Measurements from ENCODE around the gene MBNL2.

Gene MBNL2

DNA sequence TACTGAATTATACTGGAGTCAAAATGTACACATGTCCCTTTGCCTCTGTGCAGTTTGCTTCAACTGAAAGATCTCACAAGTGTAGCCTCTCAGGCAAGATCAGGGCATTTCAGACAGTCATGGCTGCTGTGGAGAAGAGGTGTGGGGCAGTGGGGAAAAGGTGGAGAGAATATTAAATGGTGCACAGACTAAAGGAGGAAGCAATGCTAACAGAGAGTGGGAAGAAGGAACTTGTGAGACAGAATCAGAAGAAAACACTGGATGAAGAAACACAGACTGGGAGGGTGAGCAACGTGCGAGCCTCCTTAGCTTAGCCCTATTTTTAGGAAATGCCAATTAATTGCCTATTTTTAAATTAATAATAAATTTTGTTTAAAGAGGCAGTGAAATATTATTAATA lies 162.2 kb downstream of the MBNL2 start:
- no peak for DNase-seq (ENCODE audit: low read depth)

DNA sequence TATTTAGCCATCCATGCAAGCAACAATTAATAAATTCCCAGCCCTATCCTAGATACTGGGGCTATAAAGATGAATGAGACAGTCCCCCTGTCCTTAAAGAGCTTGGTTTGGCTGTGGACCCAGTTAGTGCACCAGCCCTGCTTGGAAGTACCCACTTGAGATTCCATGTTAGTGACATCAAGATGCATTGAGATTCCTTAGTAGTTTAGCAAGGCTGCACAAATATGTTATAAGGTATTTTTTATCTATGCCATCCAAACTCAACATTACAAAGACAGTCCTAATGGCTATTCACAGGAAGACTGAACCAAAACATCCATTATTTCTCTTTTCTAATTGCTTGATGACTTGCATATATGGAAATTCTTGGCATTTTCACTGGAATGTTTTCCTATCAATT lies 163.0 kb downstream of the MBNL2 start:
- DNase-seq (ENCODE audit: low read depth), result no peak

DNA sequence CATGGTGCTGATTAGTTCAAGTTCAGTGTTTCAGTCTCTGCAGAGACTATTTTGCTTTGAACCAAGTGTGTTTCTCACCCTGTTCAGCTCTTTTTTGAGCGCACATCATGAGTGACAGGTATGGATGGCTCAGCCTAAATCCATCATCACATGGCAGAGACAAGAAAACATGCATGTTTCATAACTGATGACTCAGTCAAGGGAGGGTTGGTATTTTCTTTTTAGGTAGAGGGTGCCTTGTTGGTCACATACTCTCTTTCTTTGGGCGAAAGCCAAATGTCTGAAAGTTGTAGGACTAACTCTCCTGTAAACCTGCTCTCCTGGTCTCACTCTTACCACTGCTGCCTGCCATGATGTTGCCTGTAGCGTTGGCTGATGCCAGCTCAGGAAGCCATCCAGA lies 163.7 kb downstream of the MBNL2 start:
- DNase-seq (ENCODE audit: low read depth), result no peak

DNA sequence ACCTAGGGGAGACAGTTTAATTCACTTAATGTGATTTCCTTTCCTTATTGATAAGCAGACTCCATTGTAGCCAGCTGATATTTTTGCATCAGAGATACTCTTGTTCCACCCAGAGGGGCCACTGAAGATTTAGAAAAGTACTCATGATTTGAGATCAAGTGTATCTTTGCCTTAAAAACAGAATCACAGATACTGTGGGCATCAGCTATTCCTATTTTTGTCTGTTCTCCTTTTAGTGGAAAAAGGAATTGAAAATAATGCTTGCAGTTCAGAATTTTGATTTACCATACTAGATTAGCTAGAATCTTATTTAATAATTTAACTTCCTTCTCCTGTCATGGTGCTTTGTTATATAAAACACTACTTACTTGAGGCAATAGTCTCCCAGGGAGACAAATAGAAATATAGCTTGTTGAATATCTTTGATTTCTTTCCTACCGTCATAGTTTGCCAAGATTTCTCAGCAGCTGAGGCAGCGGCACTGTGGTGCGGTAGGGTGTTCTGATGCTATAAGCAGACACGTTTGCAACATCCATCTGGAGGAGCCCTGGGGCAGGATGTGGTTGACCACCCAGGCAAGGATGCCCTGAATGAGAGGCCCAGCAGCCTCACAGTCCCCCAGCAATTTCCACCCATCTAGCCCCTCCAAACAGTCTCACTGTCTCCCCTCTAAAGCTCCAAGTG lies 164.8 kb downstream of the MBNL2 start:
- DNase-seq (ENCODE audit: low read depth), result no peak

DNA sequence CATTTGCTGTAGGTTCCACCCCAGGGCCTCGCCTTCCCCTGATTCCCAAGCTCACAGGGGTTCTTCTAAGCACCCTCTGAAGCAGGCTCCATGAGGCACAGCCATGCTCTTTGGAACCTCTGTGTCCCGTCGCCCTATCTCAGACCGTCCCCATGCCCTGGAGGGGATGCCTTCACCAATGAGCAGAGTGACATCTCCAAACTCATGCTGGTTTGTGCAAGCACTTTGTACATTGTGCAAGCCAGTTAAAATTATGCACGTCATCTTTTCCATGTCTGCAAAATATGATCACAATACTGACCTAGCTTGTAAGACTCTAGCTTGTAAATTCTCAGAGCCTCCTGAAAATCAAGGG lies 165.3 kb downstream of the MBNL2 start:
- no peak for DNase-seq (ENCODE audit: low read depth)

DNA sequence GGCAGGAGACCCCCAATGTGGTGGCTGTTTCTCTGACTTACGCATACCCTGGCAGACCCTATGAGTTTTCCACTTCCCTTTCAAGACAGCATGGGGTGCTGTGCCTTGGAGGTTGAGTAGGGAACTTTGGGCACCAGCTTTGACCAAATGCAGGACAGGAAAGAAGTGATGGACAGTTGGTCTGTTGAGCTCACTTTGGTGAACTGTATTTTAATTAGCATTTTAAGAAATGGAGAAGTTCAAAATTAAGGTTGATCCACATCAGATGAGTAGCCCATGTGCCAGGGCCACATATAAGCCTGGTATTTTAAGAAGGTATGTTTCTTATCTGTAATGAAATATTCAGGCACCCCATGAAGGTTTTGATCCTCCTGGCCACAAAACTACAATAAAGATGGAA lies 165.8 kb downstream of the MBNL2 start:
- DNase-seq (ENCODE audit: low read depth), result no peak

DNA sequence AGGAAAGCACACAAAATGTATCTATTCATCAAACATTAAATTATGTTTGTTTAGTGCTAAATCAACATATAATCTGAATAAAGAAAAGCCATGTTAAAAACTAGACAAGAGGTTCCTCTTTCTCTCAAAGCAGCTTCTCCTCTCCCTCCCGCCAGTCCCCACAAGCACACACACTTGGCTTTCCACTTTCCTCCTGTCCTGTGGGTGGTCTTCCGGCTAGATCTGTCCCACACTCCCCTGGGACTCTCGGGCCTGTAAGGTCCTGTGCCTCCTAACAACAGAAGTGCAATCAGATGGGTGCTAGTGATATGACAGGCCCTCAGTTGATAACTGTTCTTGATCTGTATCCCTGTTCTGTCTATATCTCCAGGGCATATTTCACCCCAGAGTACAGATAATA lies 166.2 kb downstream of the MBNL2 start:
- DNase-seq (ENCODE audit: low read depth), result no peak

DNA sequence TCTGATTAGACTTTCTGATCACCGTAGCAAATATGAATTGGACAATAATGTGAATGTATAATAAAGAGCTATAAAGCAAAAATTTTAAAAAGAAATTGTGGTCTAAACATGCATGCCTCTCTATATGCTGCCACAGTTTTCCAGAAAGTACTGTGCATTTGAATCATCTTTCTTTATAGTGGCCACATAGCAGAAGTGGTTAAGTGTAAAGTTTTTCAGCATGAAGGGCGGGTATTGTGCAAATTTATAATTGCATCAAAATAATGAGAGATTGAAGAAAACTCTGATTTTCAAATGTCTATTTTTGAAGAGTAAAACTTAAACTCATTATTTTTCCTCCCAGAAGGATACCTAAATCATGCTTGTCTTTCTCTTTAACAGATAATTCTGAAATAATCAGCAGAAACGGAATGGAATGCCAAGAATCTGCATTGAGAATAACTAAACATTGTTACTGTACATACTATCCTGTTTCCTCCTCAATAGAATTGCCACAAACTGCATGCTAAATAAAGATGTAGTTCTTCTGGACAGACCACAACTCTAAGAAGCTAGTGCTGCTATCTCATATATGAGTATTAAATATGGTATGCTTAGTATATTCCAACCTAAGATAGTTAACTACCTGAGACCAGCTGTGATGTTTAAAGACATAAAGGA lies 168.9 kb downstream of the MBNL2 start:
- DNase-seq (ENCODE audit: low read depth), result peak; percentile 4

DNA sequence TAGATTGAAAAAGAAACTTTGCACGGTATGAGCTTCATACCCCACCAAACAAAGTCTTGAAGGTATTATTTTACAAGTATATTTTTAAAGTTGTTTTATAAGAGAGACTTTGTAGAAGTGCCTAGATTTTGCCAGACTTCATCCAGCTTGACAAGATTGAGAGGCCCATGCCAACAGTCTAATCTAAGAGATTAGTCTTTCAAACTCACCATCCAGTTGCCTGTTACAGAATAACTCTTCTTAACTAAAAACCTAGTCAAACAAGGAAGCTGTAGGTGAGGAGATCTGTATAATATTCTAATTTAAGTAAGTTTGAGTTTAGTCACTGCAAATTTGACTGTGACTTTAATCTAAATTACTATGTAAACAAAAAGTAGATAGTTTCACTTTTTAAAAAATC lies 169.9 kb downstream of the MBNL2 start:
- DNase-seq (ENCODE audit: low read depth), result no peak

DNA sequence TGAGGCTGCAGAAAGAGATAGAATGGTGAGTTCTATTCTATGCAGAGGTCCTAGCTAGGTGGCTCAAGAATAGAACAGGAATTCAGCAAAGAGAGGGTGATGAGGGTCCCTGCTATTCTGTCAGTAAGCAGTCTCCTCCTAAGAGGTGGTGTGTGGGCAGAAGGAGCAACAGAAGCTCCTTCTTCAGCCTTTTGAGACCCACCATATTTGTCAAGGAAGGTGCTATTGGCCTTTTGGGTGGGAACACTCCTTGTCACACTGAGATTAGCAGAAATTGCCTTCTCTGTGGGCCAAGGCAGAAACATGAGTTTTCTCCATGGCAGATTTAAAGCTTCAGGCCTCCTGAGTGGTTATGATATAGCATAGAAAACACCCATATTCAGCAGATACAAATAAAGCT lies 172.4 kb downstream of the MBNL2 start:
- no peak for DNase-seq (ENCODE audit: low read depth)

DNA sequence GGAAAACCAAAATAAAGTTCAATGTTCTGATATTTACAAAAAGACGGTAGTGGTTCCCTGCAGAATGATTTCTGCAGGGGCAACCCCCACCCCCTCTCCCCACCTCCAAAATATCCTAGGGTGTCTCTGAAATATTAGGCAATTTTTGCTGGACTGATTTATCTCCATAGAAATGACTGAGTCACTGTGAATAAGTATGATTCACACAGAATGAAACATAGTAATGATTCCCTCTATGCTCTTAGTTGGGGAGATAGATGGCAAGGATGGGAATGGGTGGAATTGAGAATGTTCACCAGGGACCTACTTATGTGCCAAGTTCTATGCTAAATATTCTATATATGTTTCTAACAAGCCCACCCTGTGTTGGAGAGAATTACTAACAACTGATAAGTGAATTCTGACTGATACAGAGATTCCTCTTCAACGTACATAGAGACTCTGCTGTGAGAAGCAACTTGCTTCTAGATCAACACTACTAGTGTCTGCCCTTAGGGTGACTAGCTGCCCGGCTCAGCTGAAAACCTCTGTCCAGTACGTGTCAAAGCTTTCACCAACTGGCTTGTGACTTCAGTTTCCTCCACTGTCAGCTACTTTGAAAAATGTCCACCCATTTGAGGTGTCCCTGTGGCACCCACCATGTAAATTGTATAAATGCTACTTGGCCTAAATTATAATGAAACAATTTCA lies 173.5 kb downstream of the MBNL2 start:
- DNase-seq (ENCODE audit: low read depth), result peak; percentile 70

DNA sequence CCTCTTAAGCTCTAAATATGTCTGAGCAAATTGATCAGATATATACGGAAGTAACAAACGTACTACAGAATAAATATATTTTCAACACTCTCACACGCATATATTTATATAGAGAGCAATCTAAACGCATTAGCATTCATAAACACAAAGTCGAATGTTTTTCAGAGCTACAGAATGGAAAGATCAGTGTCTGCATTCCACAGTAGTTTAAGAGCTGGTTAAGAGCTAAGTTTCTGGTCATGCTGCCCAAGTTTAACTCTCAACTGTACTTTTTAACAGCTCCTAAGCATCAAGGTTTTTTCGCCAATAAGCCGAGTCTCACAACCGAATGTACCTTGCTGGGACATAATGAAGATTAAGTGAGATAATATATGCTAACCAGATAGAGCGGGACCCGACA lies 175.1 kb downstream of the MBNL2 start:
- no peak for DNase-seq (ENCODE audit: low read depth)

DNA sequence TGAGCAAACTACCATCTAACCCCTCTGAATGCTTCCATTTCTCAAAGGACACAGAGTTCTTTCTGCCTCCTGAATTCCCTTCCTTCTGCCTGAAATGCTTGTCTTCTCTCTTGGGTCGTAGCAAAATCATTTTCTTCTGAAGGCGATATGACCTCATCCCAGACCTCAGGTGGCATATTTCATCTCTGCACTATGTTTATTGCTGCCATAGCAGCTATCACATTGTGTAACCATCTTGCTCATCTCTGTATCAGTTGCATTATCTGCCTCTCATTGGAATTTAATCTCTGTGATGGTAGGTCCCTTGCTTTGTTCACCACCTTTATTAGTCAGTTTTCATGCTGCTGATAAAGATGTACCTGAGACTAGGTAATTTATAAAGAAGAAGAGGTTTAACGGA lies 179.3 kb downstream of the MBNL2 start:
- no peak for DNase-seq (ENCODE audit: low read depth)

DNA sequence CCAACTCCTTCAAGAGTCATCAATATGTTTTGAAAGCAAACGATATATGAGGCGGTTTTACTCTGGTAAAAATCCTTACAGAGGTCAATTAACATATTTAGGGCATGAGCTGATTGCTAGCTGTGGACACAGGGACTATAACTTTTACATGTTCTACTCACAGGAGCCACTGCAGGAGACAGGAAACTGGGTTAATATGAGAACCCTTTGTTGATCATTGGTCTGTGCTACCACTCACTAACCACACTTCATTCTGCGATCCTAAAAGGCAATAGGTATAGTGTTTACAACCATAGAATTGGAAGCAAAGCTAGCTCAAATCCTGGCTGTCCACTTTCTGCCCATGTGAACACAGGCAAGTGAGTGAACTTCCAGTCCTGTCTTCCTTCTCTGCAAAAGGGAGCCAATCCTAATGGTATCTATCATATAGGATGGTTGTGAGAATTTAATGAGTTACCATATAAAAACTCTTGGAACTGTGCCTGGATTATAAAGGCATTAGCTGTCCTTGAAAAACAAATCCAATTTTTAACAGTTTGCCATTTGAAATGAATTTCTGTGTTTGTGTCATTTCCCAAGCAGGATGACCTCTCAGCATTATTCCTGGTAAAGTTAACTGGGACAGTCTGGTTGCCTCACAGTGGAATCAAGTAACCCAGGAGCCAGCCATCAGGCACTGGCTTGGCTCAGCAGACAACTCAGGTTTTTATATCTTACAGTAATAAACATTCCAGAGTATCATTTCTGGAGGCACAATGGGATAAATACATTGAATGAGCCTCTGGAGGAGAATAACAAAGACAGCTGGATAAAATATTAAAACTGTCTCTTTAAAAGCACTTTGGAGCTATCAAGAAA lies 182.0 kb downstream of the MBNL2 start:
- DNase-seq (ENCODE audit: low read depth), result peak; percentile 5

DNA sequence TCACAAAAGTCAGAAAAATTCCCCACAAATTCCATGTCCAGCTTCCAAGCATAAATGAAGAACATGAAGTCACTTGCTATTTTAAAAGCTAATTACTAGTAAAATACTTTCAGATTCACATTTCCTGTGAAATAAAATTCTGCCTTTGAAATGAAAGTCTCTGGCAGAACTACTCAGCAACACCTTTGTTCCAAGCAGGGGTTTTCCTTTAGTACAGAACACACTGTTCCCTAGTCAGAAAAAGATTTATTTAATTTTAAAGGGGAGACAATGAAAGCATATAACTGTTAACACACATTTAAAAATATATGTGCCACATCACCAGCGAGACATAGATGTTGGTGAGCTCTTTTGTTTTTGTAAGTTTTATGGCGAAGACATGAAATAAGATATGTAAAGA lies 185.4 kb downstream of the MBNL2 start:
- DNase-seq (ENCODE audit: low read depth), result no peak

DNA sequence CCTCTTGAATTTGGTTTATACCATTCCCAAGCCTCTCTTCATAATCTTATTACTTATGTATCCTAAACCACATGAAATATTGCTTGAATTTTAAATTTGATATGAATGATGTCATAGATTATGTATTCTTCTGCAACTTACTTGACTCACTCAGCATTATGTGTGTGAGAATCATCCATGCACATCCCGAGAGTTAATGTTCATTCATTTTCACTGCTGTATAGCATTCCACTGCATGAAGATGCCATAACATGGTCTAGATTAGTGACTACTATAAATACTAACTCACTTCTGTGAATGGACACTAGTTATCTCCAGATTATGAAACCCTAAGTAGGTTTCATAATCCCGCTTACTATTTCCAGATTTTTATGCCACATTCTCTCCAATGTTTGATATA lies 186.8 kb downstream of the MBNL2 start:
- DNase-seq (ENCODE audit: low read depth), result no peak

DNA sequence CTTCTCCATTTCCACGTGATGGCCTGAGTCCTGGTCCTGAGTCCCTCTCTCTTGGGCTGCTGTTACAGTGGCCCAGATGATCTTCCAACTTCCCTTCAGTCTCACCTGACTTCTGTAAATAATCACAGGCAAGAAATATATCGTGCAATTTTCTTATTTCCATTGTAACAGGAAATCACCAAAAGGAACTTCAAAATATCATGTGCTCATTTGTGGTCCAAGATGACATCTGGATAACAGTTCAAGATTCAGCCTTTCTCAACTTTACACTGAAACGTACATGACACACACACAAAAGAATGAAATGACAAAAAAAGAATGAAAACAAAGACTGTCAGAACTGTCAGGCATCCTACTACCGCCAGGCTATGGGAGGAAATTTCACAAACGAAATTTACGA lies 189.9 kb downstream of the MBNL2 start:
- no peak for DNase-seq (ENCODE audit: low read depth)

DNA sequence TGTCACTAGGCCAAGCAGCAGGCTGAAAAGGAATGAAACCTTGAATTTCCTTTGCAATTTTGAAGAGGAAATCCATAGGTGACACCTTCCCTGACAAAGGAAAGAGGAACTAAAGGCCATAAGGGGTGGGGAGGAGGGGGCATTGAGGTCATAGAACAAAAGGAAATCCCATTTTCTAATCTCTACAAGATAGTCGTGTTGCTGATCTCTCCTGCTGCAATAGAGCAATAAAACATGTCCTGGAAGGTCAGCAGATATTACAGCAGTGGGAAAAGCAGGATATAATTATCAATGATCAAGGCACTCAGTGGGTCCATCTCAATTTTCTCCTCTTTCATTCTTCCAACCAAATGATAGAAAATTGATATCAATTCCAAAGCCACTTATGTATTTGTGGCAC lies 191.6 kb downstream of the MBNL2 start:
- DNase-seq (ENCODE audit: low read depth), result no peak

DNA sequence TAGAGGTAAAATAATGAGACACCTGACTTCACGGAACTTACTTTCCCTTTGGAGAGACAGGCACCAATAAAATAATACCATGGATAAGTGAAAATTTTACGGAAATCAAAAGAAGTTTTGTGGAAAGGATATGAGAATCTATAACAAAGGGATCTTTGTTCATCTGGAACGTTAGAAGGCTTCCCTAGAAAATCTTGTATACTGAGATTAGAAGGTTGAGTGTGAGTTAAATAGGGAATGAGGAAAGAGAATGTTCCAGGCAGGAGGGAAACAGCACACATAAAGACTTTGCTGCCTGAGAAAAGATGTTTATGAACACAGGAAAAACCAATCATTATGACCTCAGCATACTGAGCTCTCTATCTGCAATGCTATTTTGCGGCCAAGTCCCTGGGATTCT lies 192.3 kb downstream of the MBNL2 start:
- no peak for DNase-seq (ENCODE audit: low read depth)

DNA sequence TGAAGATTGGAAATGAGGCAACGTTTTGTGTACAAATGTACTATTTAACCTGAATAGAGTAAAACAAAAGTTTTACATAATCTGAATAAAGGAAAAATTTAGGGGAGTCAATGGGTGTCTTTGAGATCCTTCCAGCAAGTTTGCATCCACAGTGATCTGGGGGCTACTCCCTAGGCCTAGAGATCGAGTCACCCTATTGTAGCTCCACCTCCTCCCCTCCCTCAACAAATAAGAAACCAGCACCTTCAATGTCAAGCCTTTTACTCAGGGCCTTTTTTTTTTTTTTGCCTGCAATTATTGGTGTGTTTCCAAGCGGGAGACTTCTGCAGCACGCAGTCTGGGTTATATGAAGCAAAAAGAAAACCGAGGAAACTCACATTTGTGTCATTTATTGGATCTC lies 195.6 kb downstream of the MBNL2 start:
- no peak for DNase-seq (ENCODE audit: low read depth)

DNA sequence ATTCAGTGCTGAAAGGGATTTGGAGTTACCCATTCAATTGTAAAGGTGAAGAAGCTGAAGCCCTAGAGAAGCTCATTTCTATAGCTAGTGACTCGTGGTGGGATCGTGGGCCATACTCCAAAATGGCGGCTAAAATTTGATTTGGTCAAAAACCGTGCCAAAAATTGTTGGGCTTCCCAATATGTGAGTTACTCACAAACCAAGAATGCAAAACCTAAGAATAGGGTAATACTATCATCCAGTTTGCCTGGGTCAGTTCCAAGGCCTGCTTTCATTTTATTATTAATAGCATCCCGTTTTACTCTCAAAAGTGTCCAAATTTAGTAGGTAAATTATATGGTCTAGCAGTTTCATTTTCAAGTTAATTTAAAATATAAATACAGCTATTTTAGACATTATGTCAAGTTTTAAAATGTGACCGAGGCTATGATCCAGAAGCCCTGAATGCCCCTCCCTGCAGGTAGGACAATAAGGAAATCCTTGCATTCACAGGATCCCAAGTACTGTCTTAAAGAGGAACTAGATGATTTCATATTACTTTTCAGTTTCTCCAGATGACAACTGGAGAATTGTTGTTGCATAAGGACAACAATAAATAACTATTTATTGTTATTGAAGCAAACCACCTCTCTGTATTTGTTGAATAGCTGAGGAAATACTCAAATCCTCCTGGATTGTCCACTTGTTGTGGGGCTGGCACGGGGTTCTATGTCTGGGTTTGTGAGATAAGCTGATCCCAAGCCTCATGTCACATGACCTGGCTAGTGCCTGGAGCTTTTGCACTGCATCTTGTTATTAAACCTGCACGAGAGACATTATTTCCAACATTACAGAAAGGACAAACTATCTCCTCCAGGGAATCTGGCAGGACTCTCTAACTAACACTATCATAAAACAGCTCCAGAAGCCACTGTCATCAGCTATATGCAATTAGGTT lies 200.3 kb downstream of the MBNL2 start:
- DNase-seq (ENCODE audit: low read depth), result no peak

Data from ELR (cell line).